ENCODE measurements around the gene RHBDL1. TPM values are rescaled to one million over a fixed set of nuclear protein-coding genes. Genes with fewer than 3 reads are reported as not detected.

The RHBDL1 gene
- total RNA-seq, 1 donor from 2014 or later = 0.88 TPM

- Histone ChIP-seq H3K36me3 (ENCODE audit: control insufficient read depth, insufficient read depth, low read length) (no peaks in the 10 kb centered on the region), H3K4me3 (ENCODE audit: low read depth, low read length) (peak overlapping the region; percentile 100), H3K27me3 (ENCODE audit: control insufficient read depth, insufficient read depth, low read length) (no peaks in the 10 kb centered on the region)
- no peak for DNase-seq (ENCODE audit: low read depth)
- no peak for TF ChIP-seq CTCF (IDR thresholded peaks at IDR 0.05; ENCODE audit: insufficient read depth, low read length, poor library complexity, severe bottlenecking)
Measured at GRCh38 chr16:668519-669171, 6.8 kb upstream of the RHBDL1 start.

DNA sequence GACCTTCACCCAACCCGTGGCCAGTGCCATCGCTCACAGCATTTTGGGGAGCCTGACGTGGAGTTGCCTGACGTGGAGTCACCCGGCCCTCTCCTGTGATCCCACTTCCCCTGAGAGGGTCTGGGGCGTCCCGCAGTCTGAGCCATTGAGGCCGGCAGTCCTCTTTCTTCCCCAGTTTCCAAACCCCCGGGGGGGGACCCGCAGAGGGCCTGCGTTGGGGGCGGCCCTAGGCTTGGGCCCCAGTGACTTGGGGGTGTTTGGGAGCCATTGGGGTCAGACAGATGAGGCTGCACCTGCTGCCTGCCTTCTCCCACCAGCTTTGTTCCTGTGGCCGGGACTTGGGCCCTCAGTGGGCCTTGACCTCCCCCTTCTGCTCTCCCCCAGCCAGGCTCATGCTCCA is 5.8 kb upstream of the RHBDL1 start:
- no peak for TF ChIP-seq CTCF (IDR thresholded peaks at IDR 0.05; ENCODE audit: insufficient read depth, low read length, poor library complexity, severe bottlenecking)
- Histone ChIP-seq H3K27me3 (ENCODE audit: control insufficient read depth, insufficient read depth, low read length) (no peaks in the 10 kb centered on the region), H3K4me3 (ENCODE audit: low read depth, low read length) (no peak overlapping the region), H3K36me3 (ENCODE audit: control insufficient read depth, insufficient read depth, low read length) (no peaks in the 10 kb centered on the region)
- DNase-seq (ENCODE audit: low read depth) = no peak

DNA sequence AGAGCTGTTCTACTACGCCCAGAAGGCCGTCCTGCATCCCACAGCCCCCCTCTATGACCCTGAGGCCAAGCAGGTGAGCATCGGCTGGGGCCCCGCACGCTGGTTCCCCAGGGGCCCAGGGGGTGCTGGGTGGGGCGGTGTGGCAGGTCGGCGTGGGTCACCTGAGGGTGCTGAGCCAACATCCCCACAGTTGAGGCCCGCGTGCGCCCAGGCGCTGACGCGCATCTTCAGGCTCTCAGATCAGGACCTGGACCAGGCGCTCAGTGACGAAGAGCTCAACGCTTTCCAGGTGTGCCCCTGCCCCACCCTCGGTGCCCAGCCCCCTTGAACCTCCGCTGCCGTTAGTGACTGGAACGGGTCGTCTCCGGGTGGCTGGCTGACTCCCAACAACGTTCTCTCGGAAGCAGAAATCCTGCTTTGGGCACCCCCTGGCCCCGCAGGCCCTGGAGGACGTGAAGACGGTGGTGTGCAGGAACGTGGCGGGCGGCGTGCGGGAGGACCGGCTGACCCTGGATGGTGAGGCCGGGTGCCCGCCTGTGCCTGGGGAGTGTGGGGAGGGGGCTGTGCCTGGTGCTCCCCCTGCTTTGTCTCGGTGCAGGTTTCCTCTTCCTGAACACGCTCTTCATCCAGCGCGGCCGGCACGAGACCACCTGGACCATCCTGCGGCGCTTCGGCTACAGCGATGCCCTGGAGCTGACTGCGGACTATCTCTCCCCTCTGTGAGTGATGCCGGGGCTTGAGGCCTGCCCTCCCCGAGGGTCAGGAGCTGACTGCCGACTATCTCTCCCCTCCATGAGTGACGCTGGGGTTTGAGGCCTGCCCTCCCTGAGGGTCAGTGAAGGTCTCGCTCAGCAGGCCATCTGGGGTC is 4.8 kb upstream of the RHBDL1 start:
- Histone ChIP-seq H3K27me3 (ENCODE audit: control insufficient read depth, insufficient read depth, low read length) (peaks cover 2% of the 10 kb centered on the region), H3K36me3 (ENCODE audit: control insufficient read depth, insufficient read depth, low read length) (no peaks in the 10 kb centered on the region), H3K4me3 (ENCODE audit: low read depth, low read length) (no peak overlapping the region)
- TF ChIP-seq CTCF (IDR thresholded peaks at IDR 0.05; ENCODE audit: insufficient read depth, low read length, poor library complexity, severe bottlenecking) = no peak
- no peak for DNase-seq (ENCODE audit: low read depth)

GRCh38 chr16:671353-672131 is 3.9 kb upstream of the RHBDL1 start:
- H3K4me3 ChIP-seq (ENCODE audit: low read depth, low read length) = no peak overlapping the region
- peaks cover 9% of the 10 kb centered on the region for H3K27me3 ChIP-seq (ENCODE audit: control insufficient read depth, insufficient read depth, low read length)
- DNase-seq (ENCODE audit: low read depth) = no peak
- no peak for TF ChIP-seq CTCF (IDR thresholded peaks at IDR 0.05; ENCODE audit: insufficient read depth, low read length, poor library complexity, severe bottlenecking)
- H3K36me3 ChIP-seq (ENCODE audit: control insufficient read depth, insufficient read depth, low read length) = no peaks in the 10 kb centered on the region

DNA sequence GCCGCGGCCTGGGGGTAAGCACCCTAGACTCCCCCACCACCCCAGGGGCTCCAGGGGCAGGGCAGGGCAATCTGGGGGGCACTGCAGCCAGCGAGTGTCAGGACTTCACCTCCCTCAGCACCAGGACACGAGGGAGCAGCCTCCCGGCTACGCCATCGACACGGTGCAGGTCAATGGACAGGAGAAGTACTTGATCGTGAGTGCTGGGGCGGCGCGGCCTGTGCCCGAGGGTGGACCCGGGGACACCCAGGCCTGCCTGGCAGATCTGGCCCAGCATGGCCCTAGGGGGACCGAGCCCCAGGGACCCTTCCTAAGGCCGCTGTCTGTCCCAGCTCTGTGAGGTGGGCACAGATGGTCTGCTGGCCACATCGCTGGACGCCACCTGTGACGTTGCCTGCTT is 3.1 kb upstream of the RHBDL1 start:
- H3K4me3 ChIP-seq (ENCODE audit: low read depth, low read length) = no peak overlapping the region
- TF ChIP-seq CTCF (IDR thresholded peaks at IDR 0.05; ENCODE audit: insufficient read depth, low read length, poor library complexity, severe bottlenecking) = no peak
- H3K27me3 ChIP-seq (ENCODE audit: control insufficient read depth, insufficient read depth, low read length) = peaks cover 15% of the 10 kb centered on the region
- no peak for DNase-seq (ENCODE audit: low read depth)
- no peaks in the 10 kb centered on the region for H3K36me3 ChIP-seq (ENCODE audit: control insufficient read depth, insufficient read depth, low read length)

All from kidney epithelial cell (primary cell).